CD4-positive, CD25-positive, alpha-beta regulatory T cell (primary cell): ENCODE data around the gene DRD2. TPM values are rescaled to one million over a fixed set of nuclear protein-coding genes. Genes with fewer than 3 reads are reported as not detected.
"Not testable (repeated sequence)": the region's sequence is repeated elsewhere in the genome, so short reads cannot be mapped to it uniquely, and the experiment has no call there.

Experiments used
- ATAC-seq, 2 donors: fragments of 150-1000 bp; cut with Tn5 transposase; one replicate each; pipeline ENCODE4 v1.10.0; 2021; ENCODE audit warnings: low read depth in 2 of 2, moderate number of reproducible peaks in 2 of 2, moderate library complexity in 1 of 2
- DNase-seq, 3 donors: peaks; one replicate each; pipeline versions ENCODE4 v3.0.0 to v3.0.0-alpha.2; 2012 to 2022; ENCODE audit warnings: mixed read lengths in 1 of 3
- H3K27ac ChIP-seq: one replicate; pipeline ENCODE4 v1.7.0; 2013; ENCODE audit warnings: mild to moderate bottlenecking, low read length; ENCODE audit not compliant: insufficient read depth, poor library complexity, severe bottlenecking
- H3K27me3 ChIP-seq: one replicate; pipeline ENCODE4 v1.7.0; 2013; ENCODE audit warnings: low read length; ENCODE audit not compliant: control insufficient read depth, insufficient read depth
- H3K36me3 ChIP-seq: one replicate; pipeline ENCODE4 v1.7.0; 2013; ENCODE audit warnings: mild to moderate bottlenecking, low read length, moderate library complexity; ENCODE audit not compliant: control insufficient read depth, insufficient read depth
- H3K4me1 ChIP-seq: 2 replicates; pipeline ENCODE4 v1.7.0; 2013; ENCODE audit warnings: mild to moderate bottlenecking, low read length; ENCODE audit not compliant: insufficient read depth, control insufficient read depth, poor library complexity, severe bottlenecking
- H3K4me3 ChIP-seq: one replicate; pipeline ENCODE4 v1.7.0; 2013; ENCODE audit warnings: low read depth, mild to moderate bottlenecking, low read length, moderate library complexity
- H3K9me3 ChIP-seq, 2 experiments: 1 replicate in 1 of 2; 2 replicates in 1 of 2; pipeline ENCODE4 v1.7.0; 2013; ENCODE audit warnings: low read length in 2 of 2, mild to moderate bottlenecking in 1 of 2, moderate library complexity in 1 of 2; ENCODE audit not compliant: control insufficient read depth in 2 of 2
- H3K27ac Mint-ChIP-seq, 3 donors: one replicate each; pipeline ENCODE4 v1.8.0; 2020 to 2022; ENCODE audit warnings: mild to moderate bottlenecking in 3 of 3, mixed read lengths in 3 of 3, moderate library complexity in 2 of 3
- H3K27me3 Mint-ChIP-seq: one replicate; pipeline ENCODE4 v1.8.0; 2022; ENCODE audit warnings: mild to moderate bottlenecking, mixed read lengths
- H3K36me3 Mint-ChIP-seq: one replicate; pipeline ENCODE4 v1.8.0; 2020; ENCODE audit warnings: mixed read lengths
- H3K4me1 Mint-ChIP-seq, 4 donors: one replicate each; pipeline ENCODE4 v1.8.0; 2020 to 2022; ENCODE audit warnings: mixed read lengths in 4 of 4, mild to moderate bottlenecking in 1 of 4
- H3K4me3 Mint-ChIP-seq, 4 donors: one replicate each; pipeline ENCODE4 v1.8.0; 2020 to 2022; ENCODE audit warnings: mild to moderate bottlenecking in 4 of 4, mixed read lengths in 4 of 4, moderate library complexity in 3 of 4
- H3K9me3 Mint-ChIP-seq, 7 donors: one replicate each; pipeline ENCODE4 v1.8.0; 2020 to 2022; ENCODE audit warnings: mixed read lengths in 7 of 7, mild to moderate bottlenecking in 3 of 7, moderate library complexity in 2 of 7
- polyA plus RNA-seq, 4 donors: library from polyadenylated mRNA; unstranded; fragments of 300-500 nt; fragmentation: Illumina TruSeq; gene quantifications; one replicate each; pipeline ENCODE4 v1.2.3, GENCODE V29; 2021
- total RNA-seq: library from RNA; stranded (reverse); gene quantifications from one replicate; pipeline ENCODE4 v1.2.3, GENCODE V29; 2022

The DRD2 gene
- total RNA-seq (not detected), polyA plus RNA-seq (under 1 TPM in 1 of 4 donors, not detected in 3; 0.11 TPM)

DNA sequence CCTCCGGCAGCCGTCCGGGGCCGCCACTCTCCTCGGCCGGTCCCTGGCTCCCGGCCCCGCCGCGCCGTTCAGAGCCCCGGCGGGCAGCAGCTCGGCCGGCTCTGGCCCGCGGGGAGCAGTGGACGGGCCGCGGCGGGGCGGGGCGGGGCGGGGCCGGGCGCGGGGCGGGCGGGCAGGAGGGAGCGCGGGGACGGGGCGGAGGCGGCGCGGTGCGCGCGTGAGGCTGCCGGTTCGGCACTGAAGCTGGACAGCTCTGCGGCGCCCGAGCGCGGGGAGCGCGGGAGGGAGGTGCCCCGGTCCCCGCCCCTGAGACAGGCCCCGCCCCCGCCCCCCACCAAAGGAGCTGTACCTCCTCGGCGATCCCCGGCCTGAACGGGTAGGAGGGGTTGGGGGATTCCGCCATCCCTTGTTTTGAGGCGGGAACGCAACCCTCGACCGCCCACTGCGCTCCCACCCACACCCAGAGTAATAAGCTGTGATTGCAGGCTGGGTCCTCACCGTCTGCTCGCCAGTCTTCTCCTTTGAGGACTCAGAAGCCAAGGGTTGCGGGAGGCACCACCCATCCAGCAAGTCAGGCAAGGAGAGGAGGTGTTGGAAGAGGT, at the start of gene DRD2:
Gene DRD2 (minus strand): TSS at position 239 of the 602 bp plus-strand sequence. CDS start 50,747 bp downstream, outside the sequence.
- no peaks in the 10 kb centered on the region for H3K36me3 Mint-ChIP-seq
- Histone ChIP-seq H3K36me3 (no peaks in the 10 kb centered on the region), H3K9me3 (no peaks in the 10 kb centered on the region), H3K27ac (no peak within 1 kb of the TSS), H3K4me1 (no peaks in the 10 kb centered on the region), H3K27me3 (peaks cover 39% of the 10 kb centered on the region), H3K4me3 (no peak within 1 kb of the TSS)
- DNase-seq: no peak
- H3K27me3 Mint-ChIP-seq: peaks cover 63% of the 10 kb centered on the region
- no peak for ATAC-seq
- H3K9me3 Mint-ChIP-seq: peaks cover 0 to 14% (median 1%) of the 10 kb centered on the region in 7 donors
- H3K4me3 Mint-ChIP-seq: peak within 1 kb of the TSS in 3 of 4 donors; percentile 36 to 73 (median 37)
- H3K4me1 Mint-ChIP-seq: peaks cover 0 to 7% (median 0%) of the 10 kb centered on the region in 4 donors
- H3K27ac Mint-ChIP-seq: no peak within 1 kb of the TSS

DNA sequence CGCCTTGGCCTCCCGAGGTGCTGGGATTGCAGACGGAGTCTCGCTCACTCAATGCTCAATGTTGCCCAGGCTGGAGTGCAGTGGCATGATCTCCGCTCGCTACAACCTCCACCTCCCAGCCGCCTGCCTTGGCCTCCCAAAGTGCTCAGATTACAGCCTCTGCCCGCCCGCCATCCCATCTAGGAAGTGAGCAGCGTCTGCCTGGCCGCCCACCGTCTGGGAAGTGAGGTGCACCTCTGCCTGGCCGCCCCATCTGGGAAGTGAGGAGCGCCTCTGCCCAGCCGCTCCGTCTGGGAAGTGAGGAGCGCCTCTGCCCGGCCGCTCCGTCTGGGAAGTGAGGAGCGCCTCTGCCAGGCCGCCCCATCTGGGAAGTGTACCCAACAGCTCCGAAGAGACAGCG, 48.7 kb upstream of the DRD2 start:
- H3K4me3 Mint-ChIP-seq, H3K9me3 Mint-ChIP-seq, DNase-seq, H3K36me3 ChIP-seq, H3K36me3 Mint-ChIP-seq, H3K4me1 ChIP-seq, H3K9me3 ChIP-seq, H3K27ac ChIP-seq, H3K4me3 ChIP-seq, ATAC-seq, H3K27me3 ChIP-seq, H3K27ac Mint-ChIP-seq, H3K4me1 Mint-ChIP-seq: not testable (repeated sequence)
- H3K27me3 Mint-ChIP-seq: peaks cover 29% of the 10 kb centered on the region

GRCh38 chr11:113521737-113522517, 46.7 kb upstream of the DRD2 start:
- Mint-ChIP-seq H3K27me3 (peaks cover 29% of the 10 kb centered on the region), H3K9me3 (peaks cover 0 to 1% (median 0%) of the 10 kb centered on the region in 7 donors), H3K4me1 (no peaks in the 10 kb centered on the region), H3K27ac (no peak overlapping the region), H3K4me3 (no peak overlapping the region), H3K36me3 (no peaks in the 10 kb centered on the region)
- peaks cover 3% of the 10 kb centered on the region for H3K27me3 ChIP-seq
- DNase-seq (no peak), ATAC-seq (no peak)
- no peaks in the 10 kb centered on the region for H3K4me1 ChIP-seq
- H3K9me3 ChIP-seq: no peaks in the 10 kb centered on the region
- H3K36me3 ChIP-seq: no peaks in the 10 kb centered on the region
- no peak overlapping the region for H3K27ac ChIP-seq
- no peak overlapping the region for H3K4me3 ChIP-seq

DNA sequence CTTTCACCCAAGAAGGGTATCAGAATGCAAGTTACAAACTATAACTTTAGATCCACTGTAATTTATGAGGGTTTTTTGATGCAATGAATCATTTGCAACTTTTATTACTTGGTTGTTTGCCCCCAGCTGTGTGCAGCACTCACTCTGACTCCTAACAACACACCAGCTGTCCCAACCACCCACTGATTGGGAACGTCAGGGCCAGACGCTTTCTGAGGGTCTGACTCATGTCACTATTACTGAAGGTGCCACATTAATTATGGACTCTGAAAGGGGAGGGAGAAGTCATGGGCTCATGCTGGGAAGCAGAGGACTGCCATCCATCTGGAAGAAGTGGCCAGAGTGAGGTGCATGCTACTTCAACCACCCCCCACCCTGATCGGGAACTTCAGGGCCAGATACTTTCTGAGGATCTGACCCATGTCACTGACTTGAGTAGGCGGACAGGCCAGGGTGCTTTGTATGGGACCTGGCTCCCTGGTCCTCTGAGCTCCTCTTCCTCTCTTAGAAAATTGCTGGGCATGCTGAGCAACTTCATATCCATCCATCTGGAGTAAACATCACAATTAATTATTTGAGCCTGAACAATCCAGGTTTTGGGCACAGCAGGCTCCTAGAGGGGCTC, 44.9 kb upstream of the DRD2 start:
- no peak overlapping the region for H3K4me3 ChIP-seq
- DNase-seq (no peak), ATAC-seq (no peak)
- no peaks in the 10 kb centered on the region for H3K36me3 Mint-ChIP-seq
- H3K36me3 ChIP-seq: no peaks in the 10 kb centered on the region
- no peak overlapping the region for H3K4me3 Mint-ChIP-seq
- no peak overlapping the region for H3K27ac Mint-ChIP-seq
- H3K27me3 Mint-ChIP-seq: peaks cover 32% of the 10 kb centered on the region
- peaks cover 6% of the 10 kb centered on the region for H3K27me3 ChIP-seq
- H3K9me3 Mint-ChIP-seq: peaks cover 0 to 1% (median 0%) of the 10 kb centered on the region in 7 donors
- no peak overlapping the region for H3K27ac ChIP-seq
- no peaks in the 10 kb centered on the region for H3K9me3 ChIP-seq
- no peaks in the 10 kb centered on the region for H3K4me1 ChIP-seq
- H3K4me1 Mint-ChIP-seq: no peaks in the 10 kb centered on the region

DNA sequence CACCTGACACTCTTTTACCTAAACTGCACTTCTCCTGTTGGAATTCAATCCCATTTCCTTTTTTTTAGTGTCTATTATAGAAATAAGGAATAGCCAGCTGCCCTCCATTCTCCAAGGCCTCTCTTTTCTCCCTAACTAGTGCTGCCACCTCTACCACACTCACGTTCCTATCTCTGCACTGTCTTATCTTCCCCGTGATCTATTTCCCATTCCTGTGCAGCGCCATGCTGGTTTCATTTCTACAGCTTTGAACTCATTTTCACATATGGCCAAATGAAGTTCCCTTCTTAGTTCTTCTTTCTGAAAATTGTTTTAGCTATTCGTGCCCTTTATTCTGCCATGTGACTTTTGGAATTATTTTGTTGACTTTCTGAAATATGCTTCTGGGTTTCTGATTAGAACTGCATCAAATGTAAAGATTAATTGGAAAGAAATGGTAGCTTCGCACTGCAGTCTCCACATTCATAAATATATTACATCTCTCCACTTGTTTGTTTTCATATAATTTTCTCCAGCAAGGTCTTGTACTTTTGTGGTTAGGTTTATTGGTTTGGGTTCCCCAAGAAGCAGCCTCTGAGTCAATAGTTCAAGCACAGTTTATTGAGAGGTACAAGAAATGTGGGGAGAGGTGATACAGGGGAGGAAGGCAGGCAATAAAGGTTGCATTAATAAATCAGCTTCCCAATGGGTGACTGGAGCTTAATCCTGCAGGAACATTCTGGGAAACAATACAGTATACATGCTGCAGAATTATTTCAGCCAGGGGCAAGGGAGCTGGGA, 43.7 kb upstream of the DRD2 start:
- H3K4me1 ChIP-seq: no peaks in the 10 kb centered on the region
- H3K4me3 Mint-ChIP-seq: no peak overlapping the region
- no peak overlapping the region for H3K27ac ChIP-seq
- H3K36me3 Mint-ChIP-seq: no peaks in the 10 kb centered on the region
- no peaks in the 10 kb centered on the region for H3K36me3 ChIP-seq
- DNase-seq (no peak), ATAC-seq (no peak)
- H3K9me3 Mint-ChIP-seq: peaks cover 0 to 1% (median 0%) of the 10 kb centered on the region in 7 donors
- H3K9me3 ChIP-seq: no peaks in the 10 kb centered on the region
- no peaks in the 10 kb centered on the region for H3K4me1 Mint-ChIP-seq
- H3K27me3 ChIP-seq: peaks cover 6% of the 10 kb centered on the region
- H3K27ac Mint-ChIP-seq: no peak overlapping the region
- H3K27me3 Mint-ChIP-seq: peaks cover 32% of the 10 kb centered on the region
- no peak overlapping the region for H3K4me3 ChIP-seq

- Mint-ChIP-seq H3K27me3 (peaks cover 23% of the 10 kb centered on the region), H3K4me3 (no peak overlapping the region), H3K27ac (no peak overlapping the region), H3K36me3 (no peaks in the 10 kb centered on the region), H3K4me1 (no peaks in the 10 kb centered on the region), H3K9me3 (peaks cover 0 to 1% (median 0%) of the 10 kb centered on the region in 7 donors)
- Histone ChIP-seq H3K36me3 (no peaks in the 10 kb centered on the region), H3K4me1 (no peaks in the 10 kb centered on the region), H3K4me3 (no peak overlapping the region), H3K9me3 (no peaks in the 10 kb centered on the region), H3K27ac (no peak overlapping the region), H3K27me3 (peaks cover 6% of the 10 kb centered on the region)
- no peak for ATAC-seq
- no peak for DNase-seq
Measured at GRCh38 chr11:113517361-113517760, 42.2 kb upstream of the DRD2 start.

DNA sequence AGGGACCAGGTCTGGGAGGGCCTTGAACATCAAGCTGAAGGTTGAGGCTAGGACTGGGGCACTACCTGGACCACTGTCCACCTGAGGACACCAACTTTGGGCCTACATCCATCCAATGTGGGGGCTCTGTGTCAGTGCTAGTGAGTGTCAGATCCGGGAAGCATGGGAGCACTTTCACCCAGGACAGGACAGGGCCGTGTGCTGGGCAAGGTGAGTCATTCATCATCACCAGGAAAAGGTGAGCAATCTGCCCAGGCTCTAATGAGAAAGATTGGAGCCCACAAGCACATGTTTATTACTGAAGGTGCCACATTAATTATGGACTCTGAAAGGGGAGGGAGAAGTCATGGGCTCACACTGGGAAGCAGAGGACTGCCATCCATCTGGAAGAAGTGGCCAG, 39.7 kb upstream of the DRD2 start:
- no peak for DNase-seq
- Mint-ChIP-seq H3K4me3 (no peak overlapping the region), H3K4me1 (no peaks in the 10 kb centered on the region), H3K27me3 (peaks cover 16% of the 10 kb centered on the region), H3K9me3 (peaks cover 0 to 3% (median 0%) of the 10 kb centered on the region in 7 donors), H3K27ac (no peak overlapping the region), H3K36me3 (no peaks in the 10 kb centered on the region)
- peaks cover 6% of the 10 kb centered on the region for H3K27me3 ChIP-seq
- no peaks in the 10 kb centered on the region for H3K9me3 ChIP-seq
- H3K36me3 ChIP-seq: no peaks in the 10 kb centered on the region
- H3K4me3 ChIP-seq: no peak overlapping the region
- no peak for ATAC-seq
- H3K27ac ChIP-seq: no peak overlapping the region
- H3K4me1 ChIP-seq: no peaks in the 10 kb centered on the region
